SK-N-MC (cell line): ENCODE results near the gene FKBP5.

ENCODE experiments used
- EZH2 ChIP-seq: fragments of 200-600 bp; sonication (generic); IDR thresholded peaks from one replicate; pipeline ENCODE4 v1.6.1; 2017; ENCODE audit warnings: antibody characterized with exemption
- FOXP2 ChIP-seq: optimal IDR thresholded peaks from 2 replicates; pipeline ENCODE3; 2011; ENCODE audit warnings: mild to moderate bottlenecking, moderate library complexity; ENCODE audit not compliant: insufficient read depth; ENCODE audit errors: extremely low read length, control extremely low read depth
- POLR2AphosphoS5 ChIP-seq: IDR thresholded peaks from 2 replicates; pipeline ENCODE4 v1.6.1; 2012; ENCODE audit warnings: mild to moderate bottlenecking, low read depth, low read length, borderline replicate concordance

DNA sequence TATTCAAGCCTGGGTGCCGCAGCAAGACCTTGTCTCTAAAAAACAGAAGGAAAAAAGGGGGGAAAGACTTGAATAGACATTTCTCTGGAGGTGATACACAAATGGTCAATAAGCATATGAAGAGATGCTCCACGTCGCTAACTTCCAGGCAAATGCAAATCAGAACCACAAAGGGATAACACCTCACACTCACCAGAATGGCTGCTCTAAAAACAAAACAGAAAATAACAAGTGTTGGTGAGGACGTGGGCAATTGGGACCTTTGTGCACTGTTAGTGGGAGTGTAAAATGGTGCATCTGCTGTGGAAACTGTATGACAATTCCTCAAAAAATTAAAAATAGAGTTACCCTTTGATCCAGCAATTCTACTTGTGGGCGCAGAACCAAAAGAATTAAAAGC lies 127.6 kb downstream of the FKBP5 start:
- no peak for TF ChIP-seq EZH2
- TF ChIP-seq FOXP2: no peak
- no peak for TF ChIP-seq POLR2AphosphoS5
